Colon (tissue), 2 donors: Measurements from ENCODE around the gene MIS18BP1.
"Not testable (repeated sequence)": the region's sequence is repeated elsewhere in the genome, so short reads cannot be mapped to it uniquely, and the experiment has no call there.

Source experiments
- FAIRE-seq: peaks from 2 replicates; lab custom pipeline; 2012; peaks lifted over from hg19 to GRCh38; lab: Jason Lieb, UNC
- donor health status: control.
- donor health status: control.

Gene MIS18BP1

GRCh38 chr14:45246151-45246550, 6.9 kb downstream of the MIS18BP1 start:
- FAIRE-seq, result no peak

GRCh38 chr14:45242706-45243105, 10.3 kb downstream of the MIS18BP1 start:
- no peak for FAIRE-seq

GRCh38 chr14:45238988-45239387, 14.0 kb downstream of the MIS18BP1 start:
- FAIRE-seq, result no peak

GRCh38 chr14:45227566-45227965, 25.4 kb downstream of the MIS18BP1 start:
- no peak for FAIRE-seq

GRCh38 chr14:45222485-45223262, 30.3 kb downstream of the MIS18BP1 start:
- no peak for FAIRE-seq

GRCh38 chr14:45214341-45214740, 38.7 kb downstream of the MIS18BP1 start:
- FAIRE-seq, result not testable (repeated sequence)

- not testable (repeated sequence) for FAIRE-seq
Measured at GRCh38 chr14:45213716-45214115, 39.3 kb downstream of the MIS18BP1 start.

GRCh38 chr14:45212231-45212630, 40.8 kb downstream of the MIS18BP1 start:
- FAIRE-seq, result no peak

GRCh38 chr14:45211295-45211694, 41.7 kb downstream of the MIS18BP1 start:
- no peak for FAIRE-seq

- no peak for FAIRE-seq
Measured at GRCh38 chr14:45210159-45210558, 42.8 kb downstream of the MIS18BP1 start.

- FAIRE-seq, result no peak
Measured at GRCh38 chr14:45204241-45204640, 48.8 kb downstream of the MIS18BP1 start.

GRCh38 chr14:45201905-45202304, 51.1 kb downstream of the MIS18BP1 start:
- no peak for FAIRE-seq

GRCh38 chr14:45199230-45199629, 53.8 kb downstream of the MIS18BP1 start:
- FAIRE-seq, result no peak

GRCh38 chr14:45198551-45198950, 54.5 kb downstream of the MIS18BP1 start:
- no peak for FAIRE-seq

GRCh38 chr14:45194964-45195363, 58.0 kb downstream of the MIS18BP1 start:
- no peak for FAIRE-seq

GRCh38 chr14:45185100-45185814, 67.7 kb downstream of the MIS18BP1 start:
- no peak for FAIRE-seq

- no peak for FAIRE-seq
Measured at GRCh38 chr14:45181806-45182205, 71.2 kb downstream of the MIS18BP1 start.

GRCh38 chr14:45181329-45181728, 71.7 kb downstream of the MIS18BP1 start:
- no peak for FAIRE-seq

GRCh38 chr14:45177076-45177475, 75.9 kb downstream of the MIS18BP1 start:
- FAIRE-seq, result no peak

- FAIRE-seq, result no peak
Measured at GRCh38 chr14:45169906-45170305, 83.1 kb downstream of the MIS18BP1 start.

GRCh38 chr14:45156067-45156466, 96.9 kb downstream of the MIS18BP1 start:
- no peak for FAIRE-seq
